Body of pancreas (tissue), 4 donors: ENCODE results near the gene AP3B1. TPM values are rescaled to one million over a fixed set of nuclear protein-coding genes. Genes with fewer than 3 reads are reported as not detected.
"Not testable (repeated sequence)": the region's sequence is repeated elsewhere in the genome, so short reads cannot be mapped to it uniquely, and the experiment has no call there.

Experiments
- ATAC-seq: fragments of 150-250 bp; one replicate; pipeline ENCODE4 v1.9.1; 2016
- DNase-seq, 4 donors: peaks; one replicate each; pipeline ENCODE4 v3.0.0-alpha.2; 2019
- H3K27ac ChIP-seq, 4 donors: fragments of 200-600 bp; sonication (generic); 1 replicate in 3 of 4; 2 replicates in 1 of 4; pipeline versions ENCODE4 v1.5.1 to v1.6.1; 2016 to 2019; ENCODE audit warnings: mild to moderate bottlenecking in 1 of 4, mixed read lengths in 1 of 4, moderate library complexity in 1 of 4
- H3K27me3 ChIP-seq, 2 donors: fragments of 200-600 bp; sonication (generic); one replicate each; pipeline ENCODE4 v1.6.0; 2016; ENCODE audit warnings: mild to moderate bottlenecking in 1 of 2
- H3K36me3 ChIP-seq, 2 donors: fragments of 200-600 bp; sonication (generic); replicated peaks in 1 of 2; 2 replicates each; pipeline ENCODE4 v1.5.1; 2016; ENCODE audit warnings: low read depth in 2 of 2; ENCODE audit not compliant: insufficient read depth in 1 of 2
- H3K4me1 ChIP-seq: fragments of 200-600 bp; sonication (generic); one replicate; pipeline ENCODE4 v1.6.0; 2016
- H3K4me3 ChIP-seq, 2 donors: fragments of 200-600 bp; sonication (generic); 1 replicate in 1 of 2; 2 replicates in 1 of 2; pipeline ENCODE4 v1.5.1; 2016 to 2019
- H3K9me3 ChIP-seq, 3 donors: fragments of 200-600 bp; sonication (generic); 1 replicate in 2 of 3; 2 replicates in 1 of 3; pipeline ENCODE4 v1.5.1; 2016
- CTCF ChIP-seq, 7 experiments: fragments of 450-650 bp in 4 of 7; fragments of 200-600 bp in 3 of 7; sonication (generic) in 3 of 7; IDR thresholded peaks; one replicate each; pipeline ENCODE4 v1.5.1; 2016 to 2019; ENCODE audit warnings: antibody characterized with exemption in 7 of 7
- POLR2A ChIP-seq, 3 donors: fragments of 450-650 bp; IDR thresholded peaks; one replicate each; pipeline ENCODE4 v1.6.1; 2016; ENCODE audit warnings: antibody characterized with exemption in 3 of 3, mild to moderate bottlenecking in 2 of 3
- WGBS, 2 donors: methylation state at CpG; one replicate each; pipeline ENCODE4 v1.1.5; 2017; 5-methylcytosine and 5-hydroxymethylcytosine counted together
- intact Hi-C: fragments of 100-400 bp; cut with DNase I; formaldehyde crosslinking; loops from one replicate; pipeline ENCODE4 v1.15.1; 2023
- total RNA-seq, 2 donors: library from RNA; depleted of rRNA; stranded (reverse); fragments of >200 nt; gene quantifications; one replicate each; pipeline ENCODE4 v1.1.0, GENCODE V29; 2016

Gene AP3B1
- total RNA-seq, 2 donors from 2014 or later: 23.6 to 32.3 TPM

GRCh38 chr5:78187172-78187571 lies 107.3 kb downstream of the AP3B1 start:
- DNase-seq (no peak), ATAC-seq (no peak)
- Histone ChIP-seq H3K4me1 (no peaks in the 10 kb centered on the region), H3K27ac (no peak overlapping the region), H3K9me3 (no peaks in the 10 kb centered on the region), H3K27me3 (no peaks in the 10 kb centered on the region), H3K4me3 (no peak overlapping the region), H3K36me3 (no peaks in the 10 kb centered on the region)
- intact Hi-C loops: no loop called here
- TF ChIP-seq POLR2A (IDR thresholded peaks at IDR 0.05) (no peak), CTCF (IDR thresholded peaks at IDR 0.05) (no peak)

GRCh38 chr5:78182838-78183237 lies 111.7 kb downstream of the AP3B1 start:
- no peaks in the 10 kb centered on the region for H3K36me3 ChIP-seq
- no peaks in the 10 kb centered on the region for H3K9me3 ChIP-seq
- H3K4me1 ChIP-seq: no peaks in the 10 kb centered on the region
- ATAC-seq (no peak), DNase-seq (no peak)
- no peak overlapping the region for H3K4me3 ChIP-seq
- WGBS, 2 donors: 82 to 94% methylated on average over 2 to 3 of the region's 3 CpGs
- no peak overlapping the region for H3K27ac ChIP-seq
- H3K27me3 ChIP-seq: no peaks in the 10 kb centered on the region
- TF ChIP-seq CTCF (IDR thresholded peaks at IDR 0.05) (no peak), POLR2A (IDR thresholded peaks at IDR 0.05) (no peak)
- intact Hi-C loops: no loop called here

- H3K9me3 ChIP-seq: no peaks in the 10 kb centered on the region
- no peak overlapping the region for H3K27ac ChIP-seq
- no peak overlapping the region for H3K4me3 ChIP-seq
- TF ChIP-seq CTCF (IDR thresholded peaks at IDR 0.05) (no peak), POLR2A (IDR thresholded peaks at IDR 0.05) (no peak)
- peaks cover 0 to 6% of the 10 kb centered on the region in 2 donors for H3K36me3 ChIP-seq
- intact Hi-C loops: no loop called here
- no peaks in the 10 kb centered on the region for H3K27me3 ChIP-seq
- no peak for ATAC-seq
- 96 to 98% methylated on average over 5 of the region's 5 CpGs for WGBS, 2 donors
- H3K4me1 ChIP-seq: no peaks in the 10 kb centered on the region
- DNase-seq: no peak
Observed at GRCh38 chr5:78178356-78178755, 116.1 kb downstream of the AP3B1 start.

- H3K4me3 ChIP-seq, H3K4me1 ChIP-seq, H3K27ac ChIP-seq, ATAC-seq, intact Hi-C loops, DNase-seq, H3K27me3 ChIP-seq, H3K36me3 ChIP-seq, H3K9me3 ChIP-seq: not testable (repeated sequence)
- WGBS, 2 donors: 96 to 100% methylated on average over 1 of the region's 1 CpG
Observed at GRCh38 chr5:78170335-78170734, 124.2 kb downstream of the AP3B1 start.

- Histone ChIP-seq H3K4me3 (no peak overlapping the region), H3K36me3 (peaks cover 0 to 3% of the 10 kb centered on the region in 2 donors), H3K27me3 (no peaks in the 10 kb centered on the region), H3K4me1 (no peaks in the 10 kb centered on the region), H3K9me3 (no peaks in the 10 kb centered on the region), H3K27ac (no peak overlapping the region)
- no peak for DNase-seq
- TF ChIP-seq POLR2A (IDR thresholded peaks at IDR 0.05) (no peak), CTCF (IDR thresholded peaks at IDR 0.05) (peak in 6 of 7 experiments; percentile 15 to 48 (median 34))
- WGBS, 2 donors: 89 to 92% methylated on average over 3 of the region's 3 CpGs
- intact Hi-C loops: no loop called here
- ATAC-seq: no peak
Observed at GRCh38 chr5:78162253-78162862, 132.1 kb downstream of the AP3B1 start.
